Rectal smooth muscle tissue (tissue), 1 donor: ENCODE data around the gene CMC1.
"Not testable (repeated sequence)": the region's sequence is repeated elsewhere in the genome, so short reads cannot be mapped to it uniquely, and the experiment has no call there.

Experiments used
- H3K27ac ChIP-seq: one replicate; pipeline ENCODE4 v1.7.0; 2013; ENCODE audit warnings: low read depth, low read length, inconsistent platforms
- H3K27me3 ChIP-seq: one replicate; pipeline ENCODE4 v1.7.0; 2013; ENCODE audit warnings: low read length; ENCODE audit not compliant: control insufficient read depth, insufficient read depth
- H3K36me3 ChIP-seq: one replicate; pipeline ENCODE4 v1.7.0; 2013; ENCODE audit warnings: low read length; ENCODE audit not compliant: control insufficient read depth, insufficient read depth
- H3K4me1 ChIP-seq: one replicate; pipeline ENCODE4 v1.7.0; 2013; ENCODE audit warnings: low read length; ENCODE audit not compliant: control insufficient read depth, insufficient read depth
- H3K4me3 ChIP-seq: one replicate; pipeline ENCODE4 v1.7.0; 2013; ENCODE audit warnings: low read length
- H3K9ac ChIP-seq: one replicate; pipeline ENCODE4 v1.7.0; 2013; ENCODE audit warnings: low read length

The CMC1 gene

DNA sequence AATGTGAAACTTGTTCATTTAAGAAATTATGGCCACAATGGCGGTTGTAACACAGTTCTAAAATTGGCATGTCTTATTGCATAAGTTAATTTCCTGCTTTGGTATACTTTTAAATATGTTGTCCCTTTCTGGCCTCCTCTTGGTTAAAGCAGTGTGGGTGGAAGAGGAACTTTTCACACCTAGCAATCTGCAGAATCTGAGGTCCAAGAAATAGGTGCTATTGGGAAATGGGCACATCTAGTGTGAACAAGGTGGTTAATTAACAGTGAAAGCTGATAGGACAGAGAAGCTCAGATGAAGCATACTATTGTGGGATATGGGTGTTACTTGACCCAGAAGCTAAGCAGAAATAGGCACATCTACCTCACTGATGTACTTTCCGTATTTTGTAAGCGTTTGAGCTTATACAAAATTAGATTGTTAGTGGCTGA is 10.6 kb downstream of the CMC1 start:
- no peak overlapping the region for H3K27ac ChIP-seq
- H3K9ac ChIP-seq: no peak overlapping the region
- no peaks in the 10 kb centered on the region for H3K4me1 ChIP-seq

DNA sequence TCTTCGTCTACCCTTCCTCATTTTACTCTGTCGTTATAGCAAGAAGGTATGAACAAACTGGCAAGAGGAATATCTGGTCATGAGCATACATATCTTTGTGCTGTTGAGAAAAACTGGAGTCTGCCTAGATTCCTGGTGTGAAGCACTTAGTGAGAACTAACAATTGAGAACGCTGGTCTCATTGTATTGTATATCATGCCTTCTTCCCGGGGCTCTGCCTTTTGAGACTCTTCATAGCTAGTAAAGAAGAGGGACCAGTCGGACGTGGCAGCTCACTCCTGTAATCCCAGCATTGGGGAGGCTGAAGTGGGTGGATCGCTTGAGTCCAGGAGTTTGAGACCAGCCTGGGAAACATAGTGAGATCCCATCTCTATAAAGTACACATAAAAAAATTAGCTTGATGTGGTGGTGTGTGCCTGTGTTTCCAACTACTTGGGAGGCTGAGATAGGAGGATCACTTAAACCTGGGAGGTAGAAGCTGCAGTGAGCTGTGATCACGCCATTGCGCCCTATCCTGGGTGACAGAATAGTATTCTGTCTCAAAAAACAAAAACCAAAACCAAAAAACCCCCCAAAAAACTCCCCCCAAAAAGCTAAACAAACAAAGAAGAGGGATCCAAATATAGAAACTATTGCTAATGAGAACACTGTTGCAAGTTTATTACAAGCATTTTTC is 11.8 kb downstream of the CMC1 start:
- Histone ChIP-seq H3K36me3 (no peaks in the 10 kb centered on the region), H3K9ac (no peak overlapping the region), H3K4me1 (no peaks in the 10 kb centered on the region), H3K27me3 (no peaks in the 10 kb centered on the region), H3K27ac (no peak overlapping the region), H3K4me3 (no peak overlapping the region)

More for the DNA sequence above, 10.6 kb downstream of the CMC1 start:
- no peaks in the 10 kb centered on the region for H3K27me3 ChIP-seq
- H3K4me3 ChIP-seq: no peak overlapping the region
- no peaks in the 10 kb centered on the region for H3K36me3 ChIP-seq

DNA sequence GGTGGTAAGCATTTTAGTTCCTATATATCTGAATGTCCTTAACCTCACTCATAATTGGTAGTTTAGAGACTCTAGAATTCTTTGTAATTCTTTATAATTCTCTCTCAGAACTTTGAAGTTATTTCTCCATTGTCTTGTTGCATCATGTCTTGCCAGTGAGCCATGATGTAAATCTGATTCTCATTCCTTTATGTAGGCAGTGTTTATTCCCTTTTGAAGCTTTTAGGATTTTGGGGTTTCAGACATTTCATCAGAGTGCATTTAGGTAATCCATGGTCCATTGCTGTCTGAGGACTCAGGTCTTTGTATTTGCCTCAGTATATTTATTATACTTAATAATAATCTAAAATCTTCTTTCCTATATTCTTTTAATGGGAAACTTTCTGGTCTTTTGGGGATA is 20.6 kb downstream of the CMC1 start:
- no peak overlapping the region for H3K9ac ChIP-seq
- H3K27me3 ChIP-seq: no peaks in the 10 kb centered on the region
- no peaks in the 10 kb centered on the region for H3K4me1 ChIP-seq
- H3K27ac ChIP-seq: no peak overlapping the region
- no peaks in the 10 kb centered on the region for H3K36me3 ChIP-seq
- no peak overlapping the region for H3K4me3 ChIP-seq

DNA sequence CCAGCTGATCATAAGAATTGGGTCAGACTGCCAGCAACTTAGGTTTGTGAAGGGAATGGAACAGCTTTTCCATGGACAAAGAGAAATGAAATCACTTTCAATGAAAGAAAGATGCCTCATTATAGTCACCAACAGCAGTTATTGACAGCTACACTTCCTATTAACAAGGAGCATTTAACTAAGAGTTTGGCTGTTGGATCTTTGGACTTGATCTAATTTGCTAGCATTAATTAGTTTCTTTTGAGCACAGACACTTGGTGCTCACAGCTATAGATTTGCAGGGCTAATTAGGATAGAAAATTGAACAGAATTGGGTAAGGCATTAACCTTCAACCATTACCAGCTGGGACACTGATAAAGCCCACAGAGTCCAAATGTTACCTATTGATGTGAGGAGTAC is 24.2 kb downstream of the CMC1 start:
- Histone ChIP-seq H3K9ac (no peak overlapping the region), H3K4me3 (no peak overlapping the region), H3K36me3 (no peaks in the 10 kb centered on the region), H3K27me3 (no peaks in the 10 kb centered on the region), H3K4me1 (no peaks in the 10 kb centered on the region), H3K27ac (no peak overlapping the region)

DNA sequence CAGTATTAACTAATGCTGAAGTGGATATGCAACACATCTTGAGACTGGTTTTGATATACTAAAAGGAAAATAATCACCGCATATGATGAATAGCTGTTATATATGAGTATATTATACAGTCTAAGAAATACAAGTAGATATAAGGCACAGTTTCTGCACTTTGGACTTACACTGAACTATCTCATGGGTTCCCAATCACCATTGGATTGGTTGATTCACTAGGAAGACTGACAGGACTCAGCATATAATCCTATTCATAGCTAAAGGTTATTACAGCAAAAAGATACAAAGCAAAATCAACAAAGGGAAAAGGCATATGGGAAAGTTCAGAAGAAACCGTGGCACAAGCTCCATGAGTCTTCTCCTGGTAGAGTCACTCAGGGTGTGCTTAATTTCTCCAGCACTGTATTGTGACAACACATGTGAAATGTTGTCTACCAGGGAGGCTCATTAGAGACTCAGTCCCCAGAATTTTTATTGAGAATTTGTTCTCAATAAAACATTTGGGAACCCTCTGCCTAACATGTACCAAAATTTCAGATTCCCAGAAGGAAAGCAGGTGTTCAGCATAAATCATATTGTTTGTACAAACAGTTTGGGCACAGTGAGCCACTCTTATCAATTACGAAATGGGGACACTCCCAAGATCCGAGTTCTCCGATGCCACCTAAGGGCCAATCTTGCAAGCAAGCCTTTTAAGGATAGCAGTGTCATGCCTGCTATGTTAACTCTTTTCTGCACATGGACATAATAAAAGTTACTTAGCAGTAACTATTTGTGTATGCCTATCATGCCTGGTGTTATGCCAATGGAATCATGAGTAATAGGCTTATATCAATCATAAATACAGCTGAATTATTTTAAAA is 26.8 kb downstream of the CMC1 start:
- Histone ChIP-seq H3K4me1 (no peaks in the 10 kb centered on the region), H3K36me3 (no peaks in the 10 kb centered on the region)

DNA sequence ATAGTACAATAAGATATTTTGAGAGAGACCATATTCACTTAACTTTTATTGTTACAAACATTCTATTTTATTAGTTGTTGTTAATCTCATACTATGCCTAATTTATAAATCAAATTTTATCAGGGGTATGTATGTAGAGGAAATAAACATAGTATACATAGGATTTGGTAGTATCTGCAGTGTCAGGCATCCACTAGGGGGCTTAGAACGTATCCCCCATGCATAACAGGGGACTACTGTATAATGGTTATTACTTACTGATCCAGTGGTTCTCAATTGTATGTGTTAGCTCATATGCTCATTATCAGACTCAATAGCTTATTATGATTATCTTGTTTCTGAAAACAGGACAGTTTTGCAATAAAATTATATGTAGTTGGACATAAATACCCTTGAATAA is 27.6 kb downstream of the CMC1 start:
- Histone ChIP-seq H3K27ac (no peak overlapping the region), H3K9ac (no peak overlapping the region), H3K4me1 (no peaks in the 10 kb centered on the region), H3K4me3 (no peak overlapping the region), H3K27me3 (no peaks in the 10 kb centered on the region), H3K36me3 (peaks cover 2% of the 10 kb centered on the region)

More for the DNA sequence above, 26.8 kb downstream of the CMC1 start:
- no peak overlapping the region for H3K9ac ChIP-seq
- no peak overlapping the region for H3K4me3 ChIP-seq
- no peak overlapping the region for H3K27ac ChIP-seq
- no peaks in the 10 kb centered on the region for H3K27me3 ChIP-seq

DNA sequence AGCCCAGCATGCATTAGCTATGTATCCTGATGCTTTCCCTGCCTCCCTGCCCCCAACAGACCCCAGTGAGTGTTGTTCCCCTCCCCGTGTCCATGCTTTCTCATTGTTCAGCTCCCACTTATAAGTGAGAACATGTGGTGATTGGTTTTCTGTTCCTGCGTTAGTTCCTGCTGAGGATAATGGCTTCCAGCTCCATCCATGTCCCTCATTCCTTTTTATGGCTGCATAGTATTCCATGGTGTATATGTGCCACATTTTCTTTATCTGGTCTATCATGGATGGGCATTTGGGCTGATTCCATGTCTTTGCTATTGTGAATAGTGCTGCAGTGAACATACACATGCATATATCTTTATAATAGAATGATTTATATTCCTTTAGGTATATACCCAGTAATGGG is 28.5 kb downstream of the CMC1 start:
- not testable (repeated sequence) for H3K9ac ChIP-seq, H3K4me3 ChIP-seq, H3K27ac ChIP-seq, H3K27me3 ChIP-seq, H3K36me3 ChIP-seq, H3K4me1 ChIP-seq

DNA sequence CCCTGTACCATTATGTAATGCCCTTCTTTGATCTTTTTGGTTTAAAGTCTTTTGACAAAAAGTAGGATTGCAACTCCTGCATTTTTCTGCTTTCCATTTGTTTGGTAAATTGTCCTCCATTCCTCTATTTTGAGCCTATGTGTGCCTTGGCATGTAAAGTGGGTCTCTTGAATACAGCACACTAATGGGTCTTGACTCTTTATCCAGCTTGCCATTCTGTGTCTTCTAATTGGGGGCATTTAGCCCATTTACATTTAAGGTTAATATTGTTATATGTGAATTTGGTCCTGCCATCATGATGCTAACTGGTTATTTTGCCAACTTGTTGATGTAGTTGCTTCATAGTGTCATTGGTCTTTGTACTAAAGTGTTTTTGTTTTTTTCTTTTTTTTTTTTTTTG is 32.4 kb downstream of the CMC1 start:
- H3K9ac ChIP-seq: no peak overlapping the region
- H3K4me1 ChIP-seq: no peaks in the 10 kb centered on the region
- no peaks in the 10 kb centered on the region for H3K27me3 ChIP-seq
- no peak overlapping the region for H3K4me3 ChIP-seq
- no peak overlapping the region for H3K27ac ChIP-seq
- H3K36me3 ChIP-seq: peaks cover 2% of the 10 kb centered on the region

DNA sequence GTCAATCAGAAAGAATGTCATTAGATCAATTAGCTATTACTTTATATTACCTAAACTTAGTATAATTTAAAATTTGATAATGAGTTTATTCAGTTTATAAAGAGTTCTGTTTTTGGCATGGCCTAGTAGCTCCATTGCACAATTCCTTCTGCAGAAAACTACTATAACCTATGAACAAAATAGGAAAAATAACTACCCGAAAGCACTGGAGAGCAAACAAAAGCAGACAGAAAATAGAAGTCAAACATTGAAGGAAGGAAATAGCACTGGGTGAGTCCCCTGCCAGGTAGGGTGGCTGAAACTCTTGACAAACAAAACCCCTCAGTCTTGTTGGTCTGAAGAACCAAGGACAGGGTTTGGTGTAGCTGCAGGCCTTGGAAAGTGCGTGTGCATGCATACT is 37.5 kb downstream of the CMC1 start:
- H3K4me3 ChIP-seq: no peak overlapping the region
- H3K9ac ChIP-seq: no peak overlapping the region
- peaks cover 2% of the 10 kb centered on the region for H3K4me1 ChIP-seq
- H3K27ac ChIP-seq: no peak overlapping the region
- H3K36me3 ChIP-seq: no peaks in the 10 kb centered on the region
- H3K27me3 ChIP-seq: no peaks in the 10 kb centered on the region

DNA sequence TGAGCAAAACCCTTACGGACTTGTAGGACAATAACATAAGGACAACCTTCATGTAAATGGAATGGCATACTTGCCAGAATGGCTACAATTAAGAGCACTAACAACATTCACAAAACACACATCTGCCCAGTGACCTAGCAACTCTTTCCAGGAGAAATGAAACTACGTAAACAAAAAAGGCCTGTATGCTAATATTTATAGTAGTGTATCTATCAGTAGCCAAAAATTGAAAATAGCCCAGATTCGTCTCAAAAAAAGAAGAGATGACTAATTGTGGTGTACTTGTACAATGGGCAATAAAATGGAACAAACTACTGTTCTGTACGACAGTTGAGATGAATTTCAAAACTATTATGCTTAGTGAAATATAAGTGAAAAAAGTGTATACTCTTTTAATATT is 38.4 kb downstream of the CMC1 start:
- H3K4me3 ChIP-seq: no peak overlapping the region
- peaks cover 2% of the 10 kb centered on the region for H3K4me1 ChIP-seq
- no peak overlapping the region for H3K9ac ChIP-seq
- H3K27me3 ChIP-seq: no peaks in the 10 kb centered on the region
- H3K27ac ChIP-seq: no peak overlapping the region
- no peaks in the 10 kb centered on the region for H3K36me3 ChIP-seq

DNA sequence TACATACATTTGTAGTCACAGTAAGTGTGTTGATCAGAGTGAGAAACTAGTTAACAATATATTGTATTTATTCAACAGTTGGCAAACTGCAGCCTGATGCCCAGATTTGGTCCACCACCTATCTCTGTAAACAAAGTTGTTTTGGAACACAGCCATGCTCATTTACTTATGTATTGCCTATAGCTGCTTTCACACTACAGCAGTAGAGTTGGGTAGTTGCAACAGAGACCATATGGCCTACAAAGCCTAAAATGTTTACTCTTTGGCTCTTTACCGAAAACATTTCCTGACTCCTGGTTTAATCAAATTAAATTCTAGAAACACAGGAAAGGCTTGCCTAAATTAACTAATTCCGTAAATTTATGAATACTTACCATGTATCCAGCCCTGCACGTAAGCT is 39.4 kb downstream of the CMC1 start:
- Histone ChIP-seq H3K9ac (no peak overlapping the region), H3K36me3 (no peaks in the 10 kb centered on the region), H3K27ac (no peak overlapping the region), H3K27me3 (no peaks in the 10 kb centered on the region), H3K4me3 (no peak overlapping the region), H3K4me1 (peaks cover 2% of the 10 kb centered on the region)

DNA sequence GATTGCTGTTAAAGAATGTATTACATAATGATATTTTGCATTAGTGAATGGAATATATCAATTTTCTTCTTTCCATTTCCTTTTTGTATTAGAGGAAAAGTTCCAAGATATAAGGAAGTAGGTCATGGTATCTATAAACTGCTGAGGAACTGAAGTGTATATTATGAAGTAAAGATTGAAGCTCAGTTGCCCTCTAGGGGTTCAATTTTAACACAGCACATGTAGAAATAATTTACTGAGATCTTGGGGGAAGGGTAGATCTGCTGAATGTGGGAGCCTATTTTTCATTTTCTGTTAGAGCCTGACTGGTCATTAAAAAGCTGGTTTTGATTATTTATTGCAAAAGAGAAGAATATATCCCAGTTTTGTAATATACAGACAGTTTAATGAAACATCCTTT is 45.2 kb downstream of the CMC1 start:
- no peak overlapping the region for H3K4me3 ChIP-seq
- peaks cover 4% of the 10 kb centered on the region for H3K36me3 ChIP-seq
- no peak overlapping the region for H3K27ac ChIP-seq

DNA sequence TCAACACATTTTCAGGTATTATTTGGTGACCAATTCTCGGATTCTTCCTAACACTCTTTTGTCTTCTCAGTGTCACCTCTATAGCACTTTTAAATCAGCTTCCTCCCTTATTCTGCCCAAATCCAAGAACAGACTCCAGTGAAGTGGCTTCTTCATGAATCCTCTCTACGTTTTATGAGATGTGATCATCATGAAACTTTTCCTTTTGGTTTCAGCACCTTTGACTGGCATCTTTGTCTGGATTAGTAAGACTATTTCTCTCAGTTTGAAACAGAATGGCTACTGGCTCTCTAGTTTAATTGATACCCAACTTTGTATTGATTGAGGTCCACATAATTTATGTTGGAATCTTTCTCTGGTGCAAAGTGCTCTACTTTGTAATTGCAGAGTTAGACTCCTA is 45.6 kb downstream of the CMC1 start:
- no peak overlapping the region for H3K4me3 ChIP-seq
- no peaks in the 10 kb centered on the region for H3K27me3 ChIP-seq
- no peaks in the 10 kb centered on the region for H3K4me1 ChIP-seq
- no peak overlapping the region for H3K27ac ChIP-seq
- H3K9ac ChIP-seq: no peak overlapping the region
- peaks cover 4% of the 10 kb centered on the region for H3K36me3 ChIP-seq

More for the DNA sequence above, 45.2 kb downstream of the CMC1 start:
- Histone ChIP-seq H3K4me1 (no peaks in the 10 kb centered on the region), H3K27me3 (no peaks in the 10 kb centered on the region), H3K9ac (no peak overlapping the region)
